Measurements from ENCODE around the gene MACROD2.

Gene MACROD2

DNA sequence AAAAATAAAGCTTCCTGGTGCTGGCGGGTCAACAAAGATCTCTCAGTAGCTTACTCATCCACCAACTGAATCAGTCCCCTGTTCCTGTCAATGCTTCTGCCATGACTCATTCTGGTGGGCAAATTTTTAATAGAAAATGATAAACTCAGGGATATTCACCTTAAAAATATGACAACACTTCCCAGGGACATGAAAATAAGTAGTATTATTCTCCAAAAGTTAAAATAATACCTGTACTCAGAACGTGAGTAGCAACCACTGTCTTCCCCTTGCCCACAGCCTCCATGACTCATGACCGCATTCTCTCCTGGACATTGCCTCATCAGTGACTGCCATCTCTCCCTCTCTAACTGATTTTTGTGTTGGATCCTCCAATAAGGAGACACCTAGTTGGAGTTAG is 2025.7 kb downstream of the MACROD2 start:
- no peak for DNase-seq

DNA sequence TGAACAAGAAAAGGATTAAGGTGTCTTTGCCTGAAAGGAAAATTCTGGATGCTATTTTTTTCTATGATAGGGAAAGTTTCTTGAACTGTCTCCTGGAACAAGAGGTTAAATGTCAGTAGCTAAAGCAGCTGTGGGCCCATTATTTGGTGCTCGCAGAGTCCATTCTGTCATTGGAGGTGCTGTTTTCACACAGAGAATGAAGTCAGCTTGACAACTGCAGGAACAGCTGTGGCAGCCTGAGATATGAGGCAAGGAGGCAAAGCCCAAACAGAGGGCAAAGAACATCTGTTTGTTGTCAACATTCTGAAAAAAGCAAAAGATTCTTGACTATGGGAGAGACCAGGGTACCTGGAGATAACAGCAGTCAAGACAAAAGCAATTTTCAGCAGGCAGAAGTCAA is 2029.8 kb downstream of the MACROD2 start:
- no peak for DNase-seq

DNA sequence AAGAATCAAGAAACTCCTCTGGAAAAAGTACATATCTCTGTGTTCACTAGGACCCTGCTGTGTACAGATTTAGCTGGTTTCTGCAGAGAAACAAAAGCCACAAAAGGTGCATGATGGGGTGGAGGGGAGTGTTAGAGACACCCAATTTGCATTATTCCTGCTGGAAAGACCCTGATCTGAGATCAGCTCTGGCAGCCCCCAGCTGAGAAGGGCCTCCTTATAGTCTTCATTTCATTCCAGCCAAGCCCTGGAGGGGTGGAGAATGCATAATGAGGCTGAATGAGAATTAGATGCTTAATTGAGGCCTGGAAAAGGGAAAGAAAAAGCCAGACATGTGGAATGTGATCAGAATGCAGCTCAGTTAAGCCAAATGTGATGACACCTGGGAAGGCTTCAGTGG is 2032.4 kb downstream of the MACROD2 start:
- no peak for DNase-seq

DNA sequence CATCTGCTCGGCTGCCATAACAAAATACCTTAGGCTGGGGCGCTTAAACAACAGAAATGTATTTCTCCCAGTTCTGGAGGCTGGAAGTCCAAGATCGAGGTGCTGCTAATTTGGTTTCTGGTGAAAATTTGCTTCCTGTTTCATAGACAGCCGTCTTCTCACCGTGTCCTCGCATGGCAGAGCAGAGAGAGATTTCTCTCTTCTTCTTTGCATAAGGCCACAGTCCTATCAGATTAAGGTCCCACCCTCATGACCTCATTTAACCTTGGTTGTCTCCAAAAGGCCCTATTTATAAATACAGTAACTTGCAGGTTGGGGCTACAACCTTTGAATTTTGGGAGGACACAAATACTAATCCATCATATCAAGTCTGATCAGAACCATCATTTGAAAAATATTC is 2033.6 kb downstream of the MACROD2 start:
- no peak for DNase-seq

DNA sequence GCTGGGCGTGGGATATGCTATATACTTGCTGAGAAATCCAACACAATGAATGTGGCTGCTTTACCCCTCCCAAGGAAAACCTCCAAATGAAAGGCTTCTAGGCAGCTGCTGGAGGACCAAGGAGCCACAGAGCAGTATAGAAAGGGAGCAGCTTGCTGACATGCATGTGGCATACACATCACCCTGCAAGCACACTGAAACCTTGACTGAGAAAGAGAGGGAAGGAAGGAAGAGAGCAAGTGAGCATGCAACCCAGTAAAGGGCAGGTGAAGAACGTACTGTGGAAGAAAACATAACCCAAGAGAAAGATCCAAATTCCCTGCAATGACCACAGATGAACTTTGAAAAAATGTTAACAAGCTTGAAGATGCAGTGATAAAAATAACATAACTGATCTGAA is 2034.9 kb downstream of the MACROD2 start:
- no peak for DNase-seq

DNA sequence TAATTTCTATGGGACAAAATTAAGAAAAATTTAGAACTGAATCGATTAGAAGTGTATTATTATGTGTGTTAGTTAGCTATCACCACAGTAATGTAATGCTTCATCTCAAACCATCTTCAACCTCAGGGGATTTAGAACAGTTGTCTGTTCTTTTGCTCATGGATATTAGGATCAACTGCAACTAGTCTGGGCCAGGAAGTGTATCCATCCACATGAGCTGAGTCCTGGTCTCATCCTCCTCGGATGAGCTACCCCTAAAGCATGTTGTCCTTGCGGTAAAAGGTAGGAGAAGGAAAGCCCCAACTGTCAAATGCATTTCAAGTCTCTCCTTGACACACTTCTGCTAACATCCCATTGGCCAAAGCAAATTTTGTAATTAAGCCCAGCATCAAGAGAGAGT is 2040.3 kb downstream of the MACROD2 start:
- DNase-seq, result no peak

DNA sequence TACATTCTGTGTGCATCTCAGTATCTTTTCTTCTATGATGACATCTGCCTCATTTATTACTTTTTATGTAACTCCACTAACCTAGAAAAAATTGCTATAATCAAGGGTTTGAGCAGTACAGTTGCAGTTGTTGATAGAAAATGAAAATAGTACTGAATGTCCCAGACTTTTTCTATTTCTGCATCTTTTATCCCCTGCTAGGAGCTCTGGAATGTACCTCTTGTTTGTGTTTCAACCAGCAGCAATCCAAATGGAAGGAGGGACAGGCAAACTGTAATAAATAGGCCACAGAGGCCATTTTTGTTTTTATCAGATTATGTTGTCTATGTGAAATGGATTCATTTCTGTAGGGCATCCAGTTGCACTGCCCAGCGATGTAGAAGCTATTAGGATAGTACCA is 2041.0 kb downstream of the MACROD2 start:
- DNase-seq, result no peak

DNA sequence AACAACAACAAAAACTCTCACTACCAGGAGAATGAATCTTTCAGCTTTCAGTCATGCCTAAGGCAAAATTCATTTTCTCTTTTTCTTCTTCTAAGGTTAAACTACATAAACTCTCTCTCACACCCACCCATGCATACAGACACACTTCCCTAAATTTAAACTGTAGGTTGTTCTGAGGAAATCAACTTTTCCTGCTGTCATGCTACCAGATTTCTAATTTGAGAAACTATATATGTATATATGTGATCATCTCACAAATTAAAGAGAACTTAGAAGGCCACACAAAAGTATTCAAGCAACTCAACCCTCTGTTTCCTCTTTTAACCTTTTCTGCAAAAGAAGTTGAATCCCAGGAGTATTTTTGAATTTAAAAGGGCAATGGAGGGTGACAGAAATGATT is 2045.4 kb downstream of the MACROD2 start:
- no peak for DNase-seq

DNA sequence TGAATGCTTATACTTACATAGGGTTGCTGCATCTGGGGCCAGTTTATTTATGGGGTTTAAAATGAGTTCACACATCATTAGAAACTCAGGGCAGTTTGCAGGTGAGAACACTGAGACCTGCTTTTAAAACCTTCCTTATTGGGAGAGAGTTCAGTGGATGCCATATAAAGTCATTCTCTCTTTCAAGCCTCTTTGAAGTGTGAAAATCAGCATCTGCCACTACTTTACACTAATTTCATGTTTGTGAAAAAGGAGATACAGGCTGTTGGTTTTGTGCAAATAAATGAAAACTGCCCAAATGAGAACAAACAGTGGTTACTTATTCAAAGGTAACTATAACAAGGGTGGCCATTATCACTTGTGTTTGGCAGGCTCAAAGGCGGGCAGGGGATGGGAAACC is 2047.4 kb downstream of the MACROD2 start:
- no peak for DNase-seq

DNA sequence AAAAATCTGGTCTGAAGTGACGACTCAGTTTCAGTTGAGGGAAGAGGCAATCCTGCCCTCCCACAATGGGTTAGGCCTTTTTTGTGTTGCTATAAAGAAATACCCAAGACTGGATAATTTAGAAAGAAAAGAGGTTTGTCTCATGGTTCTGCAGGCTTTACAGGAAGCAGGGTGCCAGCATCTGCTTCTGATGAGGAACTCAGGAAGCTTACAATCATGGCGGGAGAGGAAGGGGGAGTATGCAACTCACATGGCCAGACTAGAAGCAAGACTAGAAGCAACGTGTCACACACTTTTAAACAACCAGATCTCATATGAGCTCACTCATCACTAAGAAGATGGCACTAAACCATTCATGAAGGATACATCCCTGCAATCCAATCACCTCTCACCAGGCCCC is 2048.6 kb downstream of the MACROD2 start:
- DNase-seq, result no peak

DNA sequence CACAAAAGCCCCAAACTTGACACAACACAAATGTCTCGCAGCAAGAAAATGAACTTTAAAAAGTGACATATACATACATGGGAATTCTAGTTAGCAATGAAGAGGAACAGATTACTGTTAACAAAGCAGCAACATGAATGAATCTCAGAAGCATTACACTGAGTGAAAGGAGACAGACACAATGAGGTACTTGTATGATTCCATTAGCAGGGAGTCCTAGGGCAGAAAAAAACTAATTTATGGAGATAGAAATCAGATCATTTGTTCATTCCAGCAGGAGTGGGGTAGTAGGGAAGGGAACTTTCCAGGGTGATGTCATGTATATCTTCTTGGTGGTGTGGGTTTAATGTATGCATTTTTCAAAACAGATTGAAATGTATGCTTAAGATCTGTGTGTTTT is 2053.6 kb downstream of the MACROD2 start:
- no peak for DNase-seq

DNA sequence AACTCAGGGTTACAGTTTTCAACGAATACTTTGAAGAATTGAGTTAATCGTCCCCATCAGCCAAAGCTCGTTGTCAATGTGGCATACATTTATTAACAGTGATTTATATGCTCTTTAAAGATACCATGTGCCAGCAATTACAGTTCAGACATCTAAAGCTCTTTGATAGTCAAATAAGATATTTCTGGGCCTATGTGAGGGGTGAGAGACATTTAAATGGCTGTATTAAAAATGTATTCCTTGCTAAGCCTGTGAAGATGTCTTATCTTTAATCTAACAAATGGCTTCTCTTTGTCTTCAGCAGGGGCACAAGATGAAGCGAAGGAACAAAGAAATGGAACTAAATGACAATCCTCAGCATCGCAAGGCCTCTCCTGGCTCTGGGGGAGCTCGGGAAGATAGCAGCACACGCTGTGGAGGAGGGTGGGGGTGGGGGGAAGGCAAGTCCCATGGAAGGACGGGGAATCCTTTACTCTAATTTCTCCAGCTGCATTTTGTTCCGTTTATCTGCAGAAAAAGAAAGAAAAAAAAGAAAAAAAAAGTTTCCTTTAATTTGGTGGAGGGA is 2054.3 kb downstream of the MACROD2 start:
- peak in 1 of 3 experiments; percentile 19 for DNase-seq

DNA sequence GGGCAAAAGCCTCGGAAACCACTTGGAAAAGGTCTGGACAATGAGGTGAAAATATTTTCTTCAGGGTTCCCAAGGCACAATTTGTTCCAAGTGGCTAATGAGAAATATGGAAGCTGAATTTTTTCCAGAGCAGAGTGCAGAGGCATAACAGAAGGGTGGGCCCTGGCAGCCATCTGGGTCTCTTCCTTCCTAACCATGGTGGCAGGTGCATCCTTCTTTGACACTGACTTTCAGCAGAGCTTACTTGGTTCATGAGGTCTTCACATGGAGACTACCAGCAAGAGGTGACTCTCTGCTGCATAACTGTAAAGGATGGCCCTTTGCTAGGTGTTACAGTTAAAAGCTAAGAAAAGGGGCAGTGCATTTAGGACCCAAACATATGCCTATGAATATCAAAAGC is 2055.1 kb downstream of the MACROD2 start:
- no peak for DNase-seq

DNA sequence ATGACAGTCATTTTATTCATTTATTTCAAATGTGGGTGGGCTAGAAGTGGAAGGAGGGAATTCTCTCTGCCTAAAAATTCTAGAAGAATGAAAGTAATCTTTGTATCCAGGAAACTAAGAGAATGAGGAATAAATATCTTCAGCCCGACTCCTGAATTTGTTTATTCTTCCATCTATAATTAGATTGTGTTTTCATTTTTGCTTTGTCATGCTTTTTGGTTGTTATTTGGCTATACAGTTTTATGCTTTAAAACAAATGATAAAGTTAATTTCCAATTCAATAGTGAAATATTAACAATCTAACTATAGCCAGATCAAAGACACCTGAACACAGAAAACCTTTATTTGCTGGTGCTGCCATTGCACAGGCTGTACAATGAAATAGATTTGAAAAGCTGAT is 2056.7 kb downstream of the MACROD2 start:
- DNase-seq, result no peak

DNA sequence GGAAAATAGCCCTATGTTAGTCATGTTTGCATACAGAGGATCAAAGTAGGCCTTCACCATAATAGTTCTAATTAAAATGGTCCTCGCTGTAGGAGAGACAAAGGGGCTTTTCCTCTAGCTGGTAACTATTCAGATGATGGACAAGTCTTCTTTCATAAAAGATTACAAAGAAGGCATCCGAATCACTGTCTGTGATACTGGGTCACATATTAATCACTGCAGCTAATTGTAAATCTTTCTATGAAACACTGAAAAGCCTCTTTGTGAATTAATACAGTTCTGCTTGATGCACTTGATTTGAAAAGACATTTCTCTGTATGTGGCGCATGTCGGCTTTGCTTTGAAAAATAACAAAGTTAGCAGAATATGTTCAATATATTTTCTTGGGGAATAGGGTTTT is 2057.1 kb downstream of the MACROD2 start:
- peak in 1 of 3 experiments; percentile 22 for DNase-seq

DNA sequence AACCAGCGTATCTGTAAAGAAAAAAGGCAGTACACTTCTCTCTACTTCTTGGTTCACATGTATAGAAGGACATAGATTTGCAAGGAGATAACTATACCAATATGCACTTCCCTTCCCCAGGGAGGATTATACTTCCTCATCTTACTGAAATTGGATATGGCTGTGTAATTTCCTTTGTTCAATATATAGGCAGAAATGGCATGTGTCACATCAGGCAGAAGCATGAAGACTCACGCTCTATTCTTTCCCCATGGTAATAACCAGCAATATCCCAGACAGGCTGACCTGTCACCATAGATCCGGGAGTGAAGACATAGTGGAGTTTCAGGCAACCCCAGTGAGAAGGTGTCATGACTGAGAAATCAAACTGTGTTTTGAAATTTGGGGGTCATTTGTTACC is 2059.7 kb downstream of the MACROD2 start:
- DNase-seq, result no peak

DNA sequence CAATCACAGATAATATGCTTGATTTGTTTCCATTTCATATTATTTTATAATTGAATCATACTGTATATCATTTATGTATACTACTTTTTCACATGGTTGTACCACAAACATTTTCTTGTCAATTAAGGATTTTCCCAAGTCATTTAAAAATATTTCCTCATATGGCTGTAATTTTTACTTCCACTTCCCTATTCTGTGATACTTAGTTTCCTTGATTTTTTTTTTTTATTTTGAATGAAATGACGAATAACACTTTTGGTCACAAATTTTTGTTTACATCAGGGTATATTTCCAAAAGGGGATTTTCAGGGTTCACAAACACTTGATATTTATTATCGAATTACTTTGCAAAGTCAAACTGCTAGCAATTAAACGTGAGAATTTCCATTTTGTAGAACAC is 2062.3 kb downstream of the MACROD2 start:
- no peak for DNase-seq

DNA sequence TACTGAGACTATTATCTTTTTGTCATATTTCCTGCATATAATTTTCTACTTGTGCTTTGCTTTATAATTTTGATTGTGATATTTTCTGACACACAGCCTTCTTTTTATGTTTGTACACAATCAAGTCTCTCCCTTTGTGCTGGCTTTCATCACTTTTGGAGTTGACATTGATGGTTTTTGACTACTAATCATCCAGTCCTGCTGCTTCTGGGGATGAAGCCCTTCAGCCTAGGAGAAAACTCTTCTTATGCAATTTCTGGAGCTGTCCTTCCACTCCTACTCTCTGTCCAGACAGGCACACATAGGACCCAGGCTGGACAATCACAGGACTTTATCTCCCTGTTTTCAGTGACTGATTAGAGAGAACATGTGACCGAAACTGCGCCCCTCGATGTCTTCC is 2063.0 kb downstream of the MACROD2 start:
- no peak for DNase-seq

DNA sequence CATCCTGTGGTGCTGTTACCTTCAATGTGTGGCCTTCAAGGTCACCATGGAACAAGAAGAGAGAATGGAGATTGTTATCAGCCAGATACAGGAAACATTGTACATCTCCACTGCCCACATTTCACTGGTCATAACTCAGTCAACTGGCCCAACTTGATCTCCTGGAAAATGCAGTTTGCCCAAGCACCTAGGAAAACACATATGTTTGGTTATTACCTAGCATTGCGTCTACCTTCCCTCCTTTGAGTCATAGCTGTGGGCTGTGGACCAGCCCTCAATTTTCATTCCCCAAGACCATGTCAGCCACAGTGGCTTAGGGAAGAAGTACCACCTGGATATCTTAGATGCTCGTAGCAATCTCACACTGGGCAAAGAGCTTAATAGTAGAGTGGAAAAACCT is 2064.5 kb downstream of the MACROD2 start:
- DNase-seq, result no peak

DNA sequence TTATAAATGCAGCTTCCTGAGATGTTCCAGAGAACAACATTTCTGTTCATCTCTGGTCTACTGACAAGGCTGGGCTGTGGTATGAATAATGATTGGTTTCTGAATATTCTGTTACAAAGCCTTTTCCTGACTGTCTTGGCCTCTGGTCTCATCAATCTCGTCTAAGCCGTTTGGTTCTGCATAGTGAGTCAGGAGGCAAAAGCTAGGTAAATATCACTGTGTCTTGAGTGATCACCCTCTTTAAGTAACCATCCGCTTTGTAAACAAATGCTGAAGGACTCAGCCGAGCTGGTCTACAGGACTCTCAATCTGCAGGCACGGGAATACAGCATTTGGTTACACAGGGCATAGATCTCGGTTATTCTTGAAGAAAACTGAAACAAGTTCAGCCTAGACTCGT is 2066.0 kb downstream of the MACROD2 start:
- DNase-seq, result peak in 2 of 3 experiments; percentile 27 to 28

DNA sequence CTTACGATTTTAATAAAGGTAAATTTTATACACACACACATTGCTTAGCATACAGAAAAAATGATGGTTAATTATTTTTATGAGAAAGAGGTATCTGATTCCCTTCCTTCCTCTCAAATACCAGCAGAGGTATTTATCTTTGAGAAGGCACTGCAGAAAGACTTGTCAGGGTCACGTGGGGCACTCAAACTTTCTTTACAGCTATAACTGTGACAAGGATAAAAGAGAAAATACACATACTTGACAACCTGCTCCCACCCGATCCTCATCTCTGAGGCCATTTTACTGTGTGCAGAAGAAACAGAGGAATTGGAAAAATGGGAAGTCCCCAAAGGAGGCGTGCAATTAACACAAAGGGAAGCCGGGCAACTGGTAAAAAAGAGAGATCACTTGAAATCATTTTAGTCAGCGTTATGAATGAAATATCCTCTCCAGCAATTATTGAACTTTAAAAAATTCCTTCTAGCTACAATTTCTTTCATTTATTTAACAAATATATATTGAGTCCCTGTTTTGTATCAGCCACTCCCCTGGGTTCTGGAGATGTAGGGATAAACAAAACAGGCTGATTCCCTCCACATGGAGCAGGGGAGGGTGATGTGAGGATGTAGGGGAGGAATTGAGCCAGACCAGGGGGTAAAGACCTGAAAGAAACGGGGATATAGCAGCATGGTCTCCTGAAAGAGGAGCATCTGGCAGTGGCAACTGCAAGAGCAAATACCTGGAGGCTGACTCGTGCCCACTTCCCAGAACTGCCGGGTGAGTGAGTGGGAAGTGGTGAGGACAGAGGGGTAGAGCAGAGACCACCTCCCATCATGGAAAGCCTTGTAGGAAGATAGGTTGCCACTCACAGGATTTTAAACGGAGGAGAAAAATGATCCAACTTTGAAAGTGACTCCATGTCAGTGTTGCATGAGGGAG is 2067.6 kb downstream of the MACROD2 start:
- DNase-seq, result no peak

DNA sequence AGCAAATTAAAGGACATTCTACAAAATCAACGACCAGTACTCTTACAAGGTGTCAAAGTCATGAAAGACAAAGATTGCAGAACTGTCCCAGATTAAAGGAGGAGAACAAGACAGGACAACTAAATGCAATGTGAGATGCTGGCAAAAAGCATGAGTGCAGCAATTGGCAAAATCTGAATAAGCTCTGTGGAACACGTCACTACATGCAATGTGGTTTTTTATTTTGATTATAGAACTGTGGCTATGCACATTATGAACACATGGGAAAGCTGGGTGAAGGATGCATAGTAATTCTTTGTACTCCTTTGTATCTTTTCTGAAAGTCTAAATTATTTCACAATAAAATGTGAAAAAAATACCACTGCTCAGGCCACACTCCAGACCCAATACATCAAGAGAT is 2068.6 kb downstream of the MACROD2 start:
- no peak for DNase-seq

DNA sequence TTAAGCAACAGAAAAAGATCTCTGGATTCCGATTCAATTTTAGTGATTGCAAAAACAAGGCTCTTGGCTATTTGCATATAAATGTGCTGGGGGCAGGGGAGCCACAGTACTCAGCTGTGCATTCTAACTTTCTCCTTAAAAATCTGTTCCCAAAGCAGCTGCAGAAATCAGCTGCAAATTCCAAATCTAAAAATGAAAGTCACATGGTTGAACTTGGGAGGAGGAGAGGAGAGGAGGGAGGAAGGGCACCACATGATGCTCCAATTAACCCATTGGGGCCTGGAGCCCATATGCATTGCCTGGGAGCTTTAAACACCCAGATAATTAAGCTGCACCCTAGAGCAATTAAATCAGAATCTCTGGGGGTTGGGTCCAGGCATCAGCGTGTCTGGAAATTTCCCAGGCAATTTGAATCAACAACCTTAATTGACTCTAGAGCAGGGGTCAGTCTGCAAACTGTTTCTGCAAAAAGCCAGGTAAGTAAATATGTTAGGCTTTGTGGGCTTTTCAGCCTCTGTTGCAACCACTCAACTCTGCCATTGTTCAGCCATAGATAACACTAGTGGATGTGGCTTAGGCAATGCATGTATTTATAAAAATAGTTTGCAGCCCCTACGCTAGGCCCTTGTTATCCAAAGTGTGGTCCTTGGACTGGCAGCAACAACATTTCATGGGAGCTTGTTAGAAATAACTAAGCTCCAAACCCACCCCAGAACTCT is 2069.8 kb downstream of the MACROD2 start:
- DNase-seq, result peak in 2 of 3 experiments; percentile 19 to 62

DNA sequence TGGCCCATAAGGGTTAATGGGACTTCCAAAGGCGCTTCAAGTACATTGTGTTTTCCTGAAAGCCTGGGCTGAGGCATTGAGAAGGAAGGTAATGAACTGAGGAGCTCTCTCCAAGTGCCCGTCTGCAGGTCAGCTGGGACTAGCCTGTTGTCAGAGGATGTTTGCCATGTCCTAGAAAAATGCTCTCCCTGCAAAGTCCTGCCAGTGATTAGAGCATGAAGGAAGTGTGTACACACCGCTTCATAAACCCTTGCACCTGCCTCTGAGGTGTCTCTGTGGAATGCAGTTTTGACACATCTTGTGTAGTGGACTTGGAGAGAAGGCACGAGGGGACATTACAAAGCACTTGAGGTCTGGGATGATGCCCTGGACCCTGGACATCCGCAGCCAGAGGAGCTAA is 2071.3 kb downstream of the MACROD2 start:
- peak in 2 of 3 experiments; percentile 37 to 69 for DNase-seq
